ENCODE data around the gene ADCY3.

ADCY3 gene

GRCh38 chr2:24899361-24899910 is 20.6 kb downstream of the ADCY3 start:
- DNase-seq = no peak

GRCh38 chr2:24898122-24899109 is 21.6 kb downstream of the ADCY3 start:
- no peak for DNase-seq

- no peak for DNase-seq
Measured at GRCh38 chr2:24894750-24895149, 25.3 kb downstream of the ADCY3 start.

DNA sequence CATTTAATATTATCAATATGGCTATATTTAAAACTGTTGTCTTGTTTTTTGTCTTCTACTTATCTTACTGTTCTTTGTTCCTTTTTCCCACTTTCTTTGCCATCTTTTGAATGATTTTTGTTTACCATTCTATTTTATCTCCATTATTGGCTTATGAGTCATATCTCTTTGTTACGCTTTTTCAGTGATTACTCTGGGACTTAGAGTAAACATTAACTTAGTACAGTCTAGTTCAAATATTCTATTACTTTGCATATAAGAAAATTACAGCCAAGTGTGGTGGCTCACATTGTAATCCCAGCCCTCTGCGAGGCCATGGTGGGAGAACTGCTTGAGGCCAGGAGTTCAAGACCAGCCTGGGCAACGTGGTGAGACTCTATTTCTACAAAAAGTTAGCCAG is 26.1 kb downstream of the ADCY3 start:
- no peak for DNase-seq

DNA sequence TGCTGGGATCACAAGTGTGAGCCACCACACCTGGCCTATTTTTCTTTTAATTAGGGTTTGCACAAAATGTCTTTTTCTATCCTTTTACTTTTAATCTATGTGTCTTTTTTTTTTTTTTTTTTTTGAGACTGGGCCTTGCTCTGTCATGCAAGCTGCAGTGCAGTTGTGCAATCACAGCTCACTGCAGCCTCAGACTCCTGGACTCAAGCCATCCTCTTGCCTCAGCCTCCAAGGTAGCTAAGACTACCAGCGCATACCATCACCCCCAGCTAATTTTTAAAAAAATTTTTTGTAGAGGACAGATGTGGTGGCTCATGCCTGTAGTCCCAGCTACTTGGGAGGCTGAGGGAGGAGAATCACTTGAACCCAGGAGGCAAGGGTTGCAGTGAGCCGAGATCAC is 27.1 kb downstream of the ADCY3 start:
- no peak for DNase-seq

DNA sequence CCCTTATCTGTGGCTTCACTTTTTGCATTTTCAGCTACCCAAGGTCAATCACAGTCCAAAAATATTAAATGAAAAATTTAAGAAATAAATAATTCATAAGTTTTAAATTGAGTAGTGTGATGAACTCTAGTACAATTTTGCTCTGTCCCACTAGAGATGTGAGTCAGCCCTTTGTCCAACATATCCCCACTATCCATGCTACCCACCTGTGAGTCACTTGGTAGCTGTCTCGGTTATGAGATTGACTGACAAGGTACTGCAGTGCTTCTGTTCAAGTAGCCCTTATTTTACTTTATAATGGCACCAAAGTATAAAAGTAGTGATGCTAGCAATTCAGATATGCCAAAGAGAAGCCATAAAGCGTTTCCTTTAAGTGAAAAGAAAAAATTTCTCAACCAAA is 28.8 kb downstream of the ADCY3 start:
- DNase-seq = no peak

DNA sequence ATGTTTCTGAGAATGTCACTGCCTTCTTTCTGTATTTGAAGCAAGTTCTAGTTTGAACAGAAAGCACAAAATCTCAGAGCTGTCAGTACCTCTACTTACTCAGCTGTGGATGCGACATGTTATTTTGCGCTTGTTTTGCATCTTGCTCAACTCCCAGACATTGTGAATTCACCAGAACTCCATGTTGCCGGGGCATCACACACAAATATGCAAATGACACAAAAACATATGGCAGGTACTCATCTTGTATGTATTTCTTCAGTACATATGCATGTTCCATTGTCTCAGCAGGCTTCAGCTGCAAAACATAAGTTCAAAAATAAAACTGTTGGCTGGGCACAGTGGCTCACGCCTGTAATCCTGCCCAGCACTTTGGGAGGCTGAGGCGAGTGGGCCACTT is 30.8 kb downstream of the ADCY3 start:
- no peak for DNase-seq

- no peak for DNase-seq
Measured at GRCh38 chr2:24888177-24888576, 31.9 kb downstream of the ADCY3 start.

DNA sequence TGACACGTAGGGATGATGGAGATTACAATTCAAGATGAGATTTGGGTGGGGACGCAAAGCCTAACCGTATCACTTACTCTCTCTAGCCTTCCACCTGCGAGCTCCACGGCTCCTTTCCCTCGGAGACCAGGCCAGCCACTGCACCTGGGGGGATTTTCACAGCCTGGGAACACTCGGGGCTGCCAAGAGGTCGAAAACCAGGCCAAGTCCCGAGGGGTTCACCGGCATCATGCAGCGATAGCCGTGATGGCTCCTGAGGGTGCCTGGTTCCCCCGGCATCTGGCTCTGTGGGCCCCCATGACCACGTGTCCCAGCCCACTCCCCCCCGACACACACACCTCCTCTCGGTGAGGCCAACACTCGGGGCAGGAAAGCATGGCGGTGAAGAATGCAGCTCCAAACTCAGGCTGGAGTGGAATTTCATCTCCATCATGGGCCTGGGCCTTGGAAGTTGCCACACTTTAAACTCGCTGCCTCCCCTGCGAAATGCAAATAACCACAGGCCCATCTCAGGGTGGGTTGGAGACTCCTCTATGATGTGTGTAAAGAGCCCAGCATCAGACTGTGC is 32.6 kb downstream of the ADCY3 start:
- DNase-seq = no peak

DNA sequence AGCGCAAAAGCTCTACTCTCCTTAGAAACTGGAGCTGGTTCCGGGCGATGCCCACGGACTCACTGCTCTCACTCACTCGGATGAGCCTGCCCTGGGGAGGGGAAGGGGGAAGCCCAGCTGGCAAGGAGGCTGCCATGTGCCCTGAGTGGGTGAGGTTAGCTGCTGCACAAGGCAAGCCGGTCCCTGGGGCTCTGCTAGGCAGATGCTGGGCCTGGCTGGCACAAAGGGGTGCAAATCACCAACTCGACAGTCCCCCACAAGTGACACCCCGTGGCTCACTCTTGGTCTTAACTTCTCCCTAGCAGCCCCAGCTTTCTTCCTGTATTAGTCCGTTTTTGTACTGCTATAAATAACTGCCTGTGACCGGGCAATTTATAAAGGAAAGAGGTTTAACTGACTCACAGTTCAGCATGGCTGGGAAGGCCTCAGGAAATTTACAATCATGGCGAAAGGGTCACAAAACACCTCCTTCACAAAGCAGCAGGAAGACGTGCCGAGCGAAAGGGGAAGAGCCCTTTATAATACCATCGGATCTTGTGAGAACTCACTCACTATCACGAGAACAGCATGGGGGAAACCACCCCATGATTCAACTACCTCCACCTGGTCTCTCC is 33.2 kb downstream of the ADCY3 start:
- peak; percentile 44 for DNase-seq

DNA sequence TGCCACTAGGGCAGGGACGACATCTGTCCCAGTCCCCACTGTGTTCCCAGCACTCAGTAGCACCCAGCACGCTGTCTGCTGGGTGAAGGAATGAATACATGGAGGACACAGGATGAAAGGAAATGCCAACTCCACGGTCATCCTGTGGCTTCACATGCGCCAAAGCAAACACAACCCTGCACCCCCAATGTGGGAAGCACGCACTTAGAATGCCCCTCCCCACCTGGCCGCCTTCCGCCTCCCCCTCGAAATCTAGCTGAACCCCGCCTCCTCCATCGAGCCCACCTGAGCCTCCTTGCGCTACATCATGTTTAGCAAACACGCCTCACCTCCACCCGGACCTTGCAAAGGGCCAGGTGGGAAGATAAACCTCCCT is 33.9 kb downstream of the ADCY3 start:
- DNase-seq = no peak

- no peak for DNase-seq
Measured at GRCh38 chr2:24885221-24886125, 34.6 kb downstream of the ADCY3 start.

DNA sequence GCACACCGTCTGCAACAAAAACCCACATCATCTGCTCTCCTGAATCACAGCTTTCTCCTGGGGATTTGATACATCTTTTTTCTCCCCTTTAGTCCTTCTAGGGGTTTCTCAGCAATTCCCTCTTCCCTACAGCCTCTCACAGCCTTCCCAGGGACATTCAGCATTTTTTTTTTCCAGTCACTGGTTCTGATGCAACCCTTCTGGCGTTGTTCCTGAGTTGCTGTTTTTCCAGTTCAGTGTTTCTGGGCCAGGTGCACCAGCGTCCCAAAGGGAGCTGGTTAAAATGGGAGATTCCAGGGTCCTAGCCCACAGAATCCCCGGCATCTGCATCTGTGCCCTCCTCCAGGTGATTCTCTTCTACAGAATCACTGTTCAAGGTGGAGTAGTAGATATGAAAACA is 36.1 kb downstream of the ADCY3 start:
- no peak for DNase-seq

- no peak for DNase-seq
Measured at GRCh38 chr2:24881623-24882022, 38.4 kb downstream of the ADCY3 start.

DNA sequence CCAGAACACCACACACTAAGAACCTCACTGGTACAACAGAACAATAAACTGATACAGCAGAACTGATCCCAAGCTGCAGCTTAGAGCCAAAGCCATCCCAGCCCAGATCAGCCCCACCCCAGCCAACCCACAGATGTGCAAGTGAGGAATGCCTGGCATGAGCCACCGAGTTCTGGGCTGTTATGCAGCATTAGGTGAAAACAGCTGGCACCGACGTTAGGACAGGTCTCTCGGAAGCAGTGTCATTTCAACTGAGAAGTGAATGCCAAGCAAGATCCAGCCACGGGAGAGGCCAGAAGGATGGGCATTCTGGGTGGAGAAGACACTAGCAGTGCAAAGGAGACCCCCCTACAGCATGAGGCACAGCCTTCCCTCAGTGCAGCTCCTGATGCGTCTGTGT is 38.9 kb downstream of the ADCY3 start:
- DNase-seq = no peak

DNA sequence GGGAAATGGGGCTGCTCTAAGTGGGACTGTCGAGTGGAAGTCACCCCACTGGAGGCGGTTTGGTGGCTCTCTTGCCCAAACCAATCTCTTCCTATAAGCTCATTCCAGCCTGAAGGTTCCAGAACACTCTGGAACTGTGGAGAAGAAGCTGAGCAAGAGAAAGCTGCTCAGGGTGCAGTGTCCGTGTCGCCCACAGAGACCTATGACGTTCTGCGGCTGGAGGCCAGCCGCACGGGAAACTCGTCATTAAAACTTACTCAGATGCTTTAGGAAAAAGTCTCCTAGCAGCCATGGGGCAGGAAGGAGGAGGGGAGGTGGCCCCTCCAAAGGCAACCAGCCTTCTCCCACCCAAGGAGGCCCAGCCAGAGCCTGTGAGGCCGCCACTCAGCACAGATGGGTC is 41.7 kb downstream of the ADCY3 start:
- DNase-seq = no peak

- no peak for DNase-seq
Measured at GRCh38 chr2:24877646-24878045, 42.4 kb downstream of the ADCY3 start.

GRCh38 chr2:24877067-24877466 is 43.0 kb downstream of the ADCY3 start:
- DNase-seq = no peak

GRCh38 chr2:24875901-24876300 is 44.1 kb downstream of the ADCY3 start:
- no peak for DNase-seq

- DNase-seq = no peak
Measured at GRCh38 chr2:24875272-24875671, 44.8 kb downstream of the ADCY3 start.

- DNase-seq = no peak
Measured at GRCh38 chr2:24874035-24874434, 46.0 kb downstream of the ADCY3 start.

GRCh38 chr2:24873619-24874018 is 46.4 kb downstream of the ADCY3 start:
- no peak for DNase-seq

All from KG1 (cell line).